ENCODE results near the gene HSPA12A. TPM values are rescaled to one million over a fixed set of nuclear protein-coding genes. Genes with fewer than 3 reads are reported as not detected.

Gene HSPA12A
- polyA plus RNA-seq, 3 donors = 33.4 to 56.2 (median 38.9) TPM

GRCh38 chr10:116685807-116686206 is 56.6 kb downstream of the HSPA12A start:
- DNase-seq (ENCODE audit: extremely low read depth in 1 of 11, low read depth in 9 of 11, low spot score in 4 of 11) = no peak

GRCh38 chr10:116684781-116685180 is 57.6 kb downstream of the HSPA12A start:
- no peak for DNase-seq (ENCODE audit: extremely low read depth in 1 of 11, low read depth in 9 of 11, low spot score in 4 of 11)

GRCh38 chr10:116683821-116684220 is 58.5 kb downstream of the HSPA12A start:
- DNase-seq (ENCODE audit: extremely low read depth in 1 of 11, low read depth in 9 of 11, low spot score in 4 of 11) = no peak

DNA sequence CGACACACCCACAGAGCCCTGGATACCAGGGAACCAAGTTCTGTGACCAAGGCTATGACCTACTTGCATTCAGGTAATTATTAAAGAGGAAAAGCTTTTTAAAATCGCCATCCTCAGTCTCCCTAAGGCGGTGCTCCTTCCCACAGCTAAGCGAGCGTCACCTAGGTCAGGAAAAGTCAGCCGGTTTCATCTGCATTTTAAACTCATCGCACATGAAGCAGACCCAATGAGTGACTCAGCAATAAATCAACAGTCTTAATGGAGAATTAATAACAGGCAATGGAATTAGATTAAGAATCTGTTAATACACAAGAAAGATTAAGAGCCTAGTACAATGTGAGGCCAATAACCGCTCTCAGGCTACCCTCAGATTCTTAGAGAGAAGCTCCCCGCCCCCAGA is 59.2 kb downstream of the HSPA12A start:
- no peak for DNase-seq (ENCODE audit: extremely low read depth in 1 of 11, low read depth in 9 of 11, low spot score in 4 of 11)

- no peak for DNase-seq (ENCODE audit: extremely low read depth in 1 of 11, low read depth in 9 of 11, low spot score in 4 of 11)
These were observed 63.0 kb downstream of the HSPA12A start for GRCh38 chr10:116679351-116679750.

GRCh38 chr10:116676633-116677032 is 65.7 kb downstream of the HSPA12A start:
- DNase-seq (ENCODE audit: extremely low read depth in 1 of 11, low read depth in 9 of 11, low spot score in 4 of 11) = no peak

- DNase-seq (ENCODE audit: extremely low read depth in 1 of 11, low read depth in 9 of 11, low spot score in 4 of 11) = no peak
These were observed 66.2 kb downstream of the HSPA12A start for GRCh38 chr10:116676118-116676517.

DNA sequence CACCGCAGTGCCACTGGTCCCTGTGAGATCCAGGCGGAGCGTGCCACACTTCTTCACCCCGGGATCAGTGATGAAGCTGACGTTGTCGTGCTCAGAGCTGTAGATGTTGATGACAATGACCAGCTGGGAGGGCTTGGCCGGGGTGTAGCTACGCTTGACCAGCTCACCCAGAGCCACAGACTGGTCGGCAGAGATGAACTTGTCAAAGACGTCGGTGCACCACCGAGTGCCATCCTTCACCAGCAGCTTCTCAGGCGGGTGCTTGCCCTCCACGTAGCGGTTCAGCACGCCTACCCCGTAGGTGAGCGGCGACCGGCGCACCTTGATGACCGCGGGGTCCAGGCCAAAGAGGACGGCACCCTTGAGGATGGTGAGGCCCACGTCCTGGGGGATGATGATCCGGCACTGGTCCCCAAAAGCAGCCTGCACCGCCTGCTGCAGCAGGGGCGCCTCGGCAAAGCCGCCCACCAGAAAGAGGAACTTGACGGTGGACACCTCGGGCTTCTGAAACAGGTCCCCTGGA is 67.4 kb downstream of the HSPA12A start:
- no peak for DNase-seq (ENCODE audit: extremely low read depth in 1 of 11, low read depth in 9 of 11, low spot score in 4 of 11)

- no peak for DNase-seq (ENCODE audit: extremely low read depth in 1 of 11, low read depth in 9 of 11, low spot score in 4 of 11)
These were observed 68.5 kb downstream of the HSPA12A start for GRCh38 chr10:116673866-116674265.

- no peak for DNase-seq (ENCODE audit: extremely low read depth in 1 of 11, low read depth in 9 of 11, low spot score in 4 of 11)
These were observed 69.5 kb downstream of the HSPA12A start for GRCh38 chr10:116672891-116673290.

DNA sequence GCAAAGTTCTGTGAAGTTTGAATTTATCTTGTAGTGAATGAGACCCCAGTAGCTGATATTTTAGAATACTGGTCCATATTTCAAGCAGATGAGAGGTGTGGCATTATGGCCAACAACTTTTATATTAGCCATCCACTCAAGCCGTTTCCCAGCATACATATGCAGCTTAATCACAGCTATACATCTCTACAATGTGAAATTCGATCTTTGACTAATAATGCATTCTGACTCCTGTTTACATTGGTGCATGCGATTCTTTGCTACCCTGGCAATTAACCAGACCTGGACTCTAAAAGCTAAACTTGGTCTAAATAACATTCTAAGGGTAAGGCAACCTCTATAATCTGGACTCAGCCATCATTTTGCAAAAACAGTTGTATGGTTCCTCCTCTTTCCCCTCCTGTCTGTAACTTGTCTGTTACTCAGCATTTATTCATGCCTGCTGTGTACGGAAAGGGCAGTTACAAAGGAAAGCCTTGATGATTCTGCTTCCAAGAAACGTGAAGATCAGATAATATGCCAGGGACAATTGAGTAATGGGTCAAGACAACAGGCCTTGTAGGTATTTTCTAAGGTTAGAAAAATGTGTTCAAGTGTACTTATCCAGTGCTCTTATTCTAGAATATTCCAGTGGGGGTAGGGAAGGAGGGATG is 71.0 kb downstream of the HSPA12A start:
- DNase-seq (ENCODE audit: extremely low read depth in 1 of 11, low read depth in 9 of 11, low spot score in 4 of 11) = no peak

DNA sequence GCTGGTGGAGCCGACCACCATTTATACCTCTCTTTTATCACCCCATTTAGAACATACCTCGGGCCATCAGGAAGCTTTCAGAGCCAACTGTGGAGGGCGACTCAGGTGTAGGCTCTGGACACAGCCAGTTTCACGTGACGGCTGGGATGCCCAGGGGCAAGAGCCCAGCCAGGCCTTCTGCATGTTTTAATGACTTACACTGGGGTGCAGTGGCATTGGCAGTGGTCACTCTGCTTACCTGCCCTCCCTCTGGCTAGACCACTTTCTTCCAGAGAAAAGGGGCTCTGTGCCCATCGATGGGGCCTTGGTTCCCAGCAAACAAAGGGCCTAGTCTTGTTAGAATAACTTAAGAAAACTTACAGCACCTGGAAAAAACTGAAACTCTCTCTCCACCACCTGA is 71.7 kb downstream of the HSPA12A start:
- no peak for DNase-seq (ENCODE audit: extremely low read depth in 1 of 11, low read depth in 9 of 11, low spot score in 4 of 11)

- DNase-seq (ENCODE audit: extremely low read depth in 1 of 11, low read depth in 9 of 11, low spot score in 4 of 11) = peak in 1 of 11 donors; percentile 48
These were observed 72.3 kb downstream of the HSPA12A start for GRCh38 chr10:116669832-116670644.

DNA sequence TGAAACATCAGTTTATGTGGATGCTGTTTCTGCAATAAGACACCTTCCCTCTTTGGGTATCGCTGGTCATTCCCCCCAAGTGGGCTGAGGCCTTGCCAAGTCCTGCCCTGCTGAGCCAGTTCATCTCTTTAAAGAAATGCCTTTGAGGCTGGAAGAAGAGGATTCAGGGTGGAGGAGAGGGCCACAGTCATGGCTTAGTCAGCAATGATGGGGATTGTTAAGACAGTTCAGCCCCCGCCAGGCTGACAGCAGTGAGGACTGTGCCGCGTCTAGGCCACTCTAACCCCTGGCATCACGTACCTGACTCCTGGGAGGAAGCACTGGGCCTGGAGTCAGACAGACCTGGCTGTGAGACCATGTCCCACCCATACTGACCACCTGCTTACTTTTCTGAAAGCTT is 73.3 kb downstream of the HSPA12A start:
- no peak for DNase-seq (ENCODE audit: extremely low read depth in 1 of 11, low read depth in 9 of 11, low spot score in 4 of 11)

DNA sequence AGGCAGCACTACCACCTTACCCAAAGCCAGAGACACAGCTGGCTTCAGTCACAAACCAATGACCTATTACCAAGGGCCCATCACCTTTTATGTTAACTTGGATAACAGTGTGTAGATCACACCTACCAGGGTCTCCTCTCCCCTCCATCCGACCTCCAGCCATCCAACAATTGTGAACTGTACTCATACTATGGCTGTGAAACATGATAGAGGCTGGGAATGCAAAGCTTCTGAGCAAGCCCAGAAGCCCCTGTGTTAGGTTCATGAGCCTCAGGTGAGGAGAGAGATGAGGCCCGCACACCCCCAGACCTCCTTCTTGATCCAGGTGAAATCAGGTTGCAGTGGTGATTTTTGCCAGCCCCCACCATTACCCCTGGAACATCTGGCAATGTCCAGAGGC is 73.9 kb downstream of the HSPA12A start:
- DNase-seq (ENCODE audit: extremely low read depth in 1 of 11, low read depth in 9 of 11, low spot score in 4 of 11) = no peak

DNA sequence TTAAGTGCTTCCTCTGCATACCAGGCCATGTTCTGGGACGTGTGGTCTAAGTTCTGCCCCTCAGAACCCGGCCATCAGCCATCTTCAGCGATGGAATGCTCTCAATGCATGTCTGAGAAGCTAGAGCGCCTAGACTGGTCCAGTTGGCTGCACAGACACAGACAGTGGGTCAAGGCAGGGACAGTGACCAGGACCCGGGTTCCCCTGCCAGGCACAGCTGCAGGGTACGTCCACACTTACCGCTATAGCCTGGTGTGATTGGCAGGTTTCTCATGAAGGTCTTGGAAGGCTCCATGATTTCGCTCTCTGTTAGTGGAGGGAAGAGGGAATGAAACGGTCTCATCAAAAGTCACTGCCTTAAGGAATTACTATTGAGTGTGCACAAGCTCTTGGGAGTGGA is 74.3 kb downstream of the HSPA12A start:
- no peak for DNase-seq (ENCODE audit: extremely low read depth in 1 of 11, low read depth in 9 of 11, low spot score in 4 of 11)

DNA sequence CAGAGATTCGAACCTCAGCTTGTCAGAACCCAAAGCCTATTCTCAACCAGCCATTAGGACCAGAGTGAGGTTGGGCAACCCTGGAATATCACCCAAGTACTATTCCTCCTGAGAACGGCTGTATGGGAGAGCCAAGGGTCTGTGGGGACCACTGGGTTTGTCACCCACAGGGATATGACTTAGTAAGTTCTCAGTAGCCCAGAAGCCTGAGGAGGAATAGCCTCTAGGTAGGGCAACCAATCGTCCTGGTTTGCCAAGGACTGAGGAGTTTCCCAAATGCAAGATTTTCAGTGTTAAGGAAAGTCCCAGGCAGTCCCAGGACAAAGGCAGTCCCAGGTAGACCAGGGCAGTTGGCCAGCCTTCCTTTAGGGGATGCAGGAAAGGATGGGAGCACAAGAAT is 74.9 kb downstream of the HSPA12A start:
- no peak for DNase-seq (ENCODE audit: extremely low read depth in 1 of 11, low read depth in 9 of 11, low spot score in 4 of 11)

GRCh38 chr10:116665541-116666125 is 76.7 kb downstream of the HSPA12A start:
- no peak for DNase-seq (ENCODE audit: extremely low read depth in 1 of 11, low read depth in 9 of 11, low spot score in 4 of 11)

GRCh38 chr10:116664631-116665030 is 77.7 kb downstream of the HSPA12A start:
- DNase-seq (ENCODE audit: extremely low read depth in 1 of 11, low read depth in 9 of 11, low spot score in 4 of 11) = no peak

- DNase-seq (ENCODE audit: extremely low read depth in 1 of 11, low read depth in 9 of 11, low spot score in 4 of 11) = no peak
These were observed 79.0 kb downstream of the HSPA12A start for GRCh38 chr10:116663342-116663741.

Measured in renal cortex interstitium (tissue), 11 donors.